ENCODE data around the gene YIPF2. TPM values are rescaled to one million over a fixed set of nuclear protein-coding genes. Genes with fewer than 3 reads are reported as not detected.

Gene YIPF2
- total and polyA plus RNA-seq, 10 of the 15 experiments (the other 5 are each of a cell fraction or from before 2014, with no cell fraction given), result 0.92 to 38.9 (median 17.6) TPM

- TF ChIP-seq CTCF (IDR thresholded peaks at IDR 0.05 in 2 of 3, conservative IDR thresholded peaks at IDR 0.05 in 1 of 3; ENCODE audit: control insufficient read depth in 2 of 3, extremely low read depth in 1 of 3, insufficient read depth in 1 of 3, low read depth in 3 of 3, low read length in 3 of 3) (0 out of 6 replicates have a peak, but pooled peaks of 2 of the 3 experiments have one; percentile 16 to 17), ZNF592 (IDR thresholded peaks at IDR 0.05) (no peak)
Measured at GRCh38 chr19:10964903-10965302, 36.5 kb upstream of the YIPF2 start (continued).

- ChIA-PET SMC1A (ENCODE audit: uncharacterized antibody, unreplicated experiment) (interaction anchor here (0.8 to 4.8 kb wide), 6 partner anchors 10 to 131 kb away, joined by 3 to 18 read pairs (median 4); partner anchors contain the start of gene LDLR), RAD21 (ENCODE audit: unreplicated experiment) (interaction anchor here (0.8 to 1.9 kb wide), 10 partner anchors 10 to 125 kb away, joined by 3 to 11 read pairs (median 6); partner anchors contain the start of gene LDLR), POLR2A (interaction anchor here (0.6 to 1.5 kb wide), 11 partner anchors 10 to 591 kb away, joined by 3 to 11 read pairs (median 4); partner anchors contain the start of gene LDLR), CTCF (interaction anchor here (1.0 to 1.9 kb wide), 4 partner anchors 17 to 76 kb away, joined by 3 to 16 read pairs (median 4); no protein-coding TSS in a partner anchor)
- Histone ChIP-seq H2AFZ (ENCODE audit: control insufficient read depth, low read depth, low read length) (no peak overlapping the region), H3K36me3 (ENCODE audit: control insufficient read depth in 2 of 2, insufficient read depth in 2 of 2, low read length in 1 of 2) (no peaks in the 10 kb centered on the region), H3K79me2 (ENCODE audit: control insufficient read depth, insufficient read depth, low read length) (peaks cover 84% of the 10 kb centered on the region), H3K4me3 (peak overlapping the region; percentile 85), H3K27me3 (replicated peaks in 1 of 2; ENCODE audit: control insufficient read depth in 2 of 2, insufficient read depth in 2 of 2, low read length in 1 of 2) (no peaks in the 10 kb centered on the region), H3K4me2 (ENCODE audit: control insufficient read depth, insufficient read depth) (peak overlapping the region; percentile 85), H3K9ac (ENCODE audit: control insufficient read depth, insufficient read depth, low read length) (no peak overlapping the region), H3K9me3 (replicated peaks; ENCODE audit: control insufficient read depth, insufficient read depth, low read length) (no peaks in the 10 kb centered on the region), H3K27ac (ENCODE audit: control insufficient read depth, insufficient read depth) (peak overlapping the region; percentile 22), H3K4me1 (ENCODE audit: control insufficient read depth, insufficient read depth, low read length) (peaks cover 33% of the 10 kb centered on the region), H4K20me1 (ENCODE audit: control insufficient read depth, insufficient read depth) (peaks cover 4% of the 10 kb centered on the region; the same call in 1 of the 2 replicates)
- in situ Hi-C loops (cut with MboI), result no loop called here
- WGBS (ENCODE audit: insufficient coverage, insufficient replicate concordance, low lambda C conversion rate, missing lambda C conversion rate), result 38% methylated on average over 4 of the region's 4 CpGs
- BruUV-seq (replicated peaks), result no TSS peak
- DNase-seq (ENCODE audit: low read depth, low spot score), result no peak
- intact Hi-C loops (cut with micrococcal nuclease; ENCODE audit: unreplicated experiment), result loop anchor here (5.0 kb wide), 1 partner anchor 247 kb away; the partner anchor contains the start of gene DNM2
- no peak for ATAC-seq
- no peak for FAIRE-seq
- TF ChIP-seq ZNF687 (IDR thresholded peaks at IDR 0.05) (no peak), POLR2AphosphoS5 (IDR thresholded peaks at IDR 0.05; ENCODE audit: low read length) (no peak), HCFC1 (IDR thresholded peaks at IDR 0.05; ENCODE audit: low read length) (no peak), MEF2A (IDR thresholded peaks at IDR 0.05; ENCODE audit: insufficient read depth, low read depth, low read length) (no peak), ATF7 (IDR thresholded peaks at IDR 0.05; ENCODE audit: low read depth) (peak; percentile 70; the same call in 1 of the 2 replicates), PKNOX1 (IDR thresholded peaks at IDR 0.05) (no peak; the same call in 1 of the 2 replicates)
Measured at GRCh38 chr19:10963865-10964264, 35.4 kb upstream of the YIPF2 start.
